HG03469 (cell line): ENCODE measurements around the gene ZNRF4.

Experiments used
- ATAC-seq: cut with Tn5 transposase; IDR thresholded peaks from one replicate; pipeline ENCODE4 v1.9.1; 2021; ENCODE audit warnings: mild to moderate bottlenecking, moderate library complexity, moderate number of reproducible peaks; ENCODE audit not compliant: unreplicated experiment

ZNRF4 gene

GRCh38 chr19:5501907-5502306 lies 46.7 kb downstream of the ZNRF4 start:
- no peak for ATAC-seq

GRCh38 chr19:5503598-5503997 lies 48.4 kb downstream of the ZNRF4 start:
- no peak for ATAC-seq

GRCh38 chr19:5504114-5504513 lies 48.9 kb downstream of the ZNRF4 start:
- ATAC-seq = no peak
